Mesenchymal stem cell (in vitro differentiated cells and primary cell): Measurements from ENCODE around the gene HOXD13.

Experiments used
- DNase-seq: peaks from one replicate; pipeline ENCODE4 v3.0.0-alpha.2; 2013
- H2AFZ ChIP-seq: one replicate; pipeline ENCODE4 v1.6.1; 2013; ENCODE audit warnings: low read depth, mild to moderate bottlenecking, control low read depth, inconsistent platforms, low read length, moderate library complexity
- H2AK5ac ChIP-seq: 2 replicates; pipeline ENCODE4 v1.6.1; 2013; ENCODE audit warnings: low read length, moderate library complexity, mild to moderate bottlenecking, inconsistent platforms; ENCODE audit not compliant: severe bottlenecking
- H2BK120ac ChIP-seq: one replicate; pipeline ENCODE4 v1.6.1; 2013; ENCODE audit warnings: low read depth, mild to moderate bottlenecking, inconsistent platforms, low read length, moderate library complexity
- H2BK12ac ChIP-seq, 2 experiments: one replicate each; pipeline ENCODE4 v1.6.1; 2013; ENCODE audit warnings: inconsistent platforms in 2 of 2, low read length in 2 of 2, mild to moderate bottlenecking in 2 of 2, moderate library complexity in 2 of 2, control low read depth in 1 of 2
- H2BK15ac ChIP-seq: one replicate; pipeline ENCODE4 v1.6.1; 2013; ENCODE audit warnings: mild to moderate bottlenecking, low read depth, inconsistent platforms; ENCODE audit not compliant: poor library complexity, severe bottlenecking
- H2BK5ac ChIP-seq: 2 replicates; pipeline ENCODE4 v1.6.1; 2013; ENCODE audit warnings: low read depth, mild to moderate bottlenecking, low read length, control low read depth, inconsistent platforms; ENCODE audit not compliant: poor library complexity, severe bottlenecking
- H3K14ac ChIP-seq, 2 experiments: one replicate each; pipeline ENCODE4 v1.6.1; 2013; ENCODE audit warnings: inconsistent platforms in 2 of 2, low read length in 2 of 2, control low read depth in 1 of 2, mild to moderate bottlenecking in 1 of 2, moderate library complexity in 1 of 2
- H3K18ac ChIP-seq, 2 experiments: one replicate each; pipeline ENCODE4 v1.6.1; 2013; ENCODE audit warnings: inconsistent platforms in 2 of 2, low read length in 2 of 2, control low read depth in 1 of 2, low read depth in 1 of 2, mild to moderate bottlenecking in 1 of 2
- H3K23ac ChIP-seq, 2 experiments: one replicate each; pipeline ENCODE4 v1.6.1; 2013; ENCODE audit warnings: inconsistent platforms in 2 of 2, low read length in 2 of 2, mild to moderate bottlenecking in 2 of 2, moderate library complexity in 2 of 2, control low read depth in 1 of 2
- H3K27ac ChIP-seq: 2 replicates; pipeline ENCODE4 v1.5.1; 2013; ENCODE audit warnings: mild to moderate bottlenecking, moderate library complexity, low read length, control low read depth, inconsistent platforms; ENCODE audit not compliant: poor library complexity, severe bottlenecking
- H3K27me3 ChIP-seq, 2 experiments: 2 replicates each; pipeline versions ENCODE4 v1.6.1 to v1.7.0; 2013; ENCODE audit warnings: low read length in 2 of 2, mild to moderate bottlenecking in 2 of 2, moderate library complexity in 2 of 2, control low read depth in 1 of 2, inconsistent platforms in 1 of 2; ENCODE audit not compliant: control insufficient read depth in 1 of 2, insufficient read depth in 1 of 2
- H3K36me3 ChIP-seq, 2 experiments: 2 replicates each; pipeline versions ENCODE4 v1.6.1 to v1.7.0; 2013; ENCODE audit warnings: low read length in 2 of 2, control low read depth in 1 of 2, inconsistent platforms in 1 of 2, low read depth in 1 of 2, mild to moderate bottlenecking in 1 of 2; ENCODE audit not compliant: insufficient read depth in 2 of 2, control insufficient read depth in 1 of 2
- H3K4ac ChIP-seq, 2 experiments: one replicate each; pipeline ENCODE4 v1.6.1; 2013; ENCODE audit warnings: inconsistent platforms in 2 of 2, low read length in 2 of 2, mild to moderate bottlenecking in 2 of 2, moderate library complexity in 2 of 2, control low read depth in 1 of 2, low read depth in 1 of 2
- H3K4me1 ChIP-seq: 2 replicates; pipeline ENCODE4 v1.6.1; 2013; ENCODE audit warnings: low read depth, low read length, control low read depth; ENCODE audit not compliant: control insufficient read depth, insufficient read depth
- H3K4me2 ChIP-seq: 2 replicates; pipeline ENCODE4 v1.6.1; 2013; ENCODE audit warnings: low read length, mild to moderate bottlenecking, inconsistent platforms; ENCODE audit not compliant: poor library complexity, severe bottlenecking
- H3K4me3 ChIP-seq, 2 experiments: 2 replicates each; pipeline versions ENCODE4 v1.5.1 to v1.7.0; 2013; ENCODE audit warnings: low read length in 2 of 2, mild to moderate bottlenecking in 2 of 2, control low read depth in 1 of 2, low read depth in 1 of 2; ENCODE audit not compliant: insufficient read depth in 1 of 2
- H3K79me1 ChIP-seq: replicated peaks from 2 replicates; pipeline ENCODE4 v1.6.1; 2013; ENCODE audit warnings: mild to moderate bottlenecking, control low read depth, low read length, inconsistent platforms; ENCODE audit not compliant: poor library complexity, severe bottlenecking
- H3K9ac ChIP-seq: 2 replicates; pipeline ENCODE4 v1.7.0; 2013; ENCODE audit warnings: mild to moderate bottlenecking, low read length, moderate library complexity
- H3K9me3 ChIP-seq: 2 replicates; pipeline ENCODE4 v1.7.0; 2013; ENCODE audit warnings: mild to moderate bottlenecking, low read length; ENCODE audit not compliant: control insufficient read depth
- H4K8ac ChIP-seq: one replicate; pipeline ENCODE4 v1.6.1; 2013; ENCODE audit warnings: inconsistent platforms, mild to moderate bottlenecking, low read length, moderate library complexity
- H4K91ac ChIP-seq: one replicate; pipeline ENCODE4 v1.6.1; 2013; ENCODE audit warnings: mild to moderate bottlenecking, low read length, inconsistent platforms
- WGBS: methylation state at CpG from one replicate; pipeline ENCODE4 v1.1.7; 2013; ENCODE audit warnings: mixed read lengths; 5-methylcytosine and 5-hydroxymethylcytosine counted together

The HOXD13 gene

GRCh38 chr2:176109192-176109901, 16.8 kb downstream of the HOXD13 start:
- Histone ChIP-seq H3K14ac (no peak overlapping the region), H2BK5ac (no peak overlapping the region), H3K79me1 (no peaks in the 10 kb centered on the region), H4K91ac (no peak overlapping the region), H2AFZ (no peak overlapping the region), H3K27ac (no peak overlapping the region), H3K4me3 (peak overlapping the region in 1 of 2 experiments; percentile 32), H3K4me2 (no peak overlapping the region), H2BK120ac (no peak overlapping the region), H3K36me3 (no peaks in the 10 kb centered on the region), H3K27me3 (peaks cover 90 to 93% of the 10 kb centered on the region in 2 experiments), H4K8ac (no peak overlapping the region), H2AK5ac (no peak overlapping the region), H3K4me1 (peaks cover 23% of the 10 kb centered on the region), H3K23ac (no peak overlapping the region), H2BK12ac (no peak overlapping the region), H3K4ac (no peak overlapping the region), H3K9me3 (no peaks in the 10 kb centered on the region), H2BK15ac (no peak overlapping the region), H3K18ac (no peak overlapping the region), H3K9ac (no peak overlapping the region)
- 10% methylated on average over 24 of the region's 26 CpGs for WGBS
- DNase-seq, result no peak

GRCh38 chr2:176109946-176110345, 17.4 kb downstream of the HOXD13 start:
- no peak overlapping the region for H3K4me3 ChIP-seq
- H2AFZ ChIP-seq, result no peak overlapping the region
- H2AK5ac ChIP-seq, result no peak overlapping the region
- peaks cover 17% of the 10 kb centered on the region for H3K4me1 ChIP-seq
- H3K9me3 ChIP-seq, result no peaks in the 10 kb centered on the region
- no peak overlapping the region for H3K4me2 ChIP-seq
- no peak overlapping the region for H2BK15ac ChIP-seq
- DNase-seq, result no peak
- no peak overlapping the region for H3K18ac ChIP-seq
- H3K27ac ChIP-seq, result no peak overlapping the region
- no peak overlapping the region for H2BK5ac ChIP-seq
- H3K79me1 ChIP-seq, result no peaks in the 10 kb centered on the region
- no peak overlapping the region for H3K23ac ChIP-seq
- no peak overlapping the region for H3K9ac ChIP-seq
- H2BK12ac ChIP-seq, result no peak overlapping the region
- no peak overlapping the region for H3K4ac ChIP-seq
- H2BK120ac ChIP-seq, result no peak overlapping the region
- H3K14ac ChIP-seq, result no peak overlapping the region
- WGBS, result 63% methylated on average over 1 of the region's 4 CpGs
- no peak overlapping the region for H4K91ac ChIP-seq
- no peaks in the 10 kb centered on the region for H3K36me3 ChIP-seq
- peaks cover 90 to 93% of the 10 kb centered on the region in 2 experiments for H3K27me3 ChIP-seq
- H4K8ac ChIP-seq, result no peak overlapping the region

- no peak overlapping the region for H2AK5ac ChIP-seq
- H4K91ac ChIP-seq, result no peak overlapping the region
- no peak overlapping the region for H3K4ac ChIP-seq
- H2BK5ac ChIP-seq, result no peak overlapping the region
- WGBS, result 51% methylated on average over 5 of the region's 7 CpGs
- H2AFZ ChIP-seq, result no peak overlapping the region
- H3K4me2 ChIP-seq, result peak overlapping the region; percentile 33
- H3K18ac ChIP-seq, result no peak overlapping the region
- H3K23ac ChIP-seq, result no peak overlapping the region
- H3K9me3 ChIP-seq, result no peaks in the 10 kb centered on the region
- H3K27me3 ChIP-seq, result peaks cover 90 to 92% of the 10 kb centered on the region in 2 experiments
- H3K4me1 ChIP-seq, result peaks cover 16% of the 10 kb centered on the region
- H3K79me1 ChIP-seq, result no peaks in the 10 kb centered on the region
- H3K36me3 ChIP-seq, result no peaks in the 10 kb centered on the region
- peak overlapping the region in 1 of 2 experiments; percentile 13 for H3K4me3 ChIP-seq
- H3K27ac ChIP-seq, result no peak overlapping the region
- H2BK12ac ChIP-seq, result no peak overlapping the region
- H3K14ac ChIP-seq, result no peak overlapping the region
- no peak overlapping the region for H4K8ac ChIP-seq
- no peak overlapping the region for H3K9ac ChIP-seq
- no peak overlapping the region for H2BK15ac ChIP-seq
- no peak for DNase-seq
- no peak overlapping the region for H2BK120ac ChIP-seq
These were observed 18.1 kb downstream of the HOXD13 start for GRCh38 chr2:176110415-176111308.

GRCh38 chr2:176111309-176111663, 18.8 kb downstream of the HOXD13 start:
- Histone ChIP-seq H3K23ac (no peak overlapping the region), H3K36me3 (no peaks in the 10 kb centered on the region), H2BK15ac (no peak overlapping the region), H2AFZ (no peak overlapping the region), H3K9me3 (no peaks in the 10 kb centered on the region), H3K4ac (no peak overlapping the region), H2BK120ac (no peak overlapping the region), H4K8ac (no peak overlapping the region), H3K79me1 (no peaks in the 10 kb centered on the region), H3K4me1 (peaks cover 21% of the 10 kb centered on the region), H3K4me3 (peak overlapping the region in 1 of 2 experiments; percentile 13), H2BK5ac (no peak overlapping the region), H3K18ac (no peak overlapping the region), H4K91ac (no peak overlapping the region), H3K14ac (no peak overlapping the region), H2AK5ac (no peak overlapping the region), H2BK12ac (no peak overlapping the region), H3K27ac (no peak overlapping the region), H3K27me3 (peaks cover 90 to 92% of the 10 kb centered on the region in 2 experiments), H3K4me2 (peak overlapping the region; percentile 33), H3K9ac (no peak overlapping the region)
- no peak for DNase-seq
- WGBS, result under 1% methylated on average over 16 of the region's 16 CpGs
